ENCODE results near the gene MANEAL.

MANEAL gene

DNA sequence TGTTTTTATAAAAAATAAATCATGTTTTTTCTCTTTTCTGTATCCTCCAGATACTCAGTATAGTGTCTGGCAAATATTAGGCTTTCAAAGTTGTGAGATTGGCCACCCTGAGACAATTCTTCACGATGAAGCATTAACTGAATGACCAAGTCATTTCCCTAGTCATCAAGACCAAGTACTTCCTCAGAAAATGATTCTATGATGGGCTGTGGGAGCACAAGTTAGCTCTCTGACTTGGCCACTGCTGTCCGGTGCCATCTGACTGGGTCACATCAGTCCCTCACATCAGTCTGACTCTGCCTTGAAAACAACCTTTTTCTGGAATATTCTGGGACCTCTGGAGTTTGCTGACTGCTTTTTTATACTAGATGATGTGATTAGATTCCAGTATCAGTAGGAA is 27.8 kb downstream of the MANEAL start:
- no peak overlapping the region for H3K27ac ChIP-seq (replicated peaks)
- H3K27me3 ChIP-seq (ENCODE audit: insufficient read depth, poor library complexity, severe bottlenecking): no peaks in the 10 kb centered on the region
- TF ChIP-seq GABPA (IDR thresholded peaks at IDR 0.05; ENCODE audit: low read depth): no peak
- TF ChIP-seq POLR2AphosphoS5 (IDR thresholded peaks at IDR 0.05; ENCODE audit: low read depth): no peak
- TF ChIP-seq, protein P1, sequence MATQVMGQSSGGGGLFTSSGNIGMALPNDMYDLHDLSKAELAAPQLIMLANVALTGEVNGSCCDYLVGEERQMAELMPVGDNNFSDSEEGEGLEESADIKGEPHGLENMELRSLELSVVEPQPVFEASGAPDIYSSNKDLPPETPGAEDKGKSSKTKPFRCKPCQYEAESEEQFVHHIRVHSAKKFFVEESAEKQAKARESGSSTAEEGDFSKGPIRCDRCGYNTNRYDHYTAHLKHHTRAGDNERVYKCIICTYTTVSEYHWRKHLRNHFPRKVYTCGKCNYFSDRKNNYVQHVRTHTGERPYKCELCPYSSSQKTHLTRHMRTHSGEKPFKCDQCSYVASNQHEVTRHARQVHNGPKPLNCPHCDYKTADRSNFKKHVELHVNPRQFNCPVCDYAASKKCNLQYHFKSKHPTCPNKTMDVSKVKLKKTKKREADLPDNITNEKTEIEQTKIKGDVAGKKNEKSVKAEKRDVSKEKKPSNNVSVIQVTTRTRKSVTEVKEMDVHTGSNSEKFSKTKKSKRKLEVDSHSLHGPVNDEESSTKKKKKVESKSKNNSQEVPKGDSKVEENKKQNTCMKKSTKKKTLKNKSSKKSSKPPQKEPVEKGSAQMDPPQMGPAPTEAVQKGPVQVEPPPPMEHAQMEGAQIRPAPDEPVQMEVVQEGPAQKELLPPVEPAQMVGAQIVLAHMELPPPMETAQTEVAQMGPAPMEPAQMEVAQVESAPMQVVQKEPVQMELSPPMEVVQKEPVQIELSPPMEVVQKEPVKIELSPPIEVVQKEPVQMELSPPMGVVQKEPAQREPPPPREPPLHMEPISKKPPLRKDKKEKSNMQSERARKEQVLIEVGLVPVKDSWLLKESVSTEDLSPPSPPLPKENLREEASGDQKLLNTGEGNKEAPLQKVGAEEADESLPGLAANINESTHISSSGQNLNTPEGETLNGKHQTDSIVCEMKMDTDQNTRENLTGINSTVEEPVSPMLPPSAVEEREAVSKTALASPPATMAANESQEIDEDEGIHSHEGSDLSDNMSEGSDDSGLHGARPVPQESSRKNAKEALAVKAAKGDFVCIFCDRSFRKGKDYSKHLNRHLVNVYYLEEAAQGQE (IDR thresholded peaks at IDR 0.05; ENCODE audit: insufficient replicate concordance, low read depth): no peak
- no peak for TF ChIP-seq SPI1 (IDR thresholded peaks at IDR 0.05; ENCODE audit: borderline replicate concordance, low read depth)
- no peak overlapping the region for H3K4me3 ChIP-seq (replicated peaks; ENCODE audit: insufficient read depth, low read length)
- DNase-seq (ENCODE audit: low read depth in 1 of 2, low spot score in 1 of 2): no peak

DNA sequence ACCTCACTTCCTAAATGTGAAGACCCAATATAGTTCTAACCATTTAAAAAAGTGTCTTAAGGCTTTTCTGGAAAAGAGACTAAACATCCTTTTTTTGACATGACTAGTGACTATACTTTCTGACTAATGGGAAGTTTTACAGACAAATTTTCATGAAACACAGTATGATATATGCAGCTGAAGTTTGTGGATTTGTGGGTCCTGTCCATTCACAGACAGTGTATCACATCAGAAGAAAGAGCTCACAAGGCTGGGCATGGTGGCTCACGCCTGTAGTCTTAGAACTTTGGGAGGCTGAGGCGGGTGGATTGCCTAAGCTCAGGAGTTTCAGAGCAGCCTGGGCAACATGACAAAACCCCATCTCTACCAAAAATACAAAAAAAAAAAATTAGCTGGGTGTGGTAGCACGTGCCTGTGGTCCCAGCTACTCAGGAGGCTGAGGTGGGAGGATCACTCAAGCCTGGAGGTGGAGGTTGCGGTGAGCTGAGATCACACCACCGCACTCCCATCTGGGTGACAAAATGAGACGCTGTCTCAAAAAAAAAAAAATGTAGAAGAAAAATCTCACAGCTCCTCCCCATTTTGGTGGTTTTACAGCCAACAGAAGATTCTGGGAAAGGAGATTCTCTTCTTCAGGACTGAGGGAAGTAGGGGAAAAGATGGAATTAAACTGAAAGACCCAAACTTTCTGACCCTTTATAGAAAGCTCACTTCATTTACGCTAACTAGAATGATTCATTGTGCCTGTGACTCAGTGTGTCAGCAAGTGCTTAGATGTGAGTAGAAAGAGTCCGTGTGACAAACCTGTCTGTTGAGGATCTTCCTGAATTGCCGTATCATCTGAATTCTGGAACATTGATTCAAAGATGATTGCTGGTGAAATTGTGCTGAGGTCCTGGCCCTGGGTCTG is 29.5 kb downstream of the MANEAL start:
- DNase-seq (ENCODE audit: low read depth in 1 of 2, low spot score in 1 of 2): no peak
- Histone ChIP-seq H3K27ac (replicated peaks) (no peak overlapping the region), H3K27me3 (ENCODE audit: insufficient read depth, poor library complexity, severe bottlenecking) (no peaks in the 10 kb centered on the region), H3K4me3 (replicated peaks; ENCODE audit: insufficient read depth, low read length) (no peak overlapping the region)
- TF ChIP-seq SPI1 (IDR thresholded peaks at IDR 0.05; ENCODE audit: borderline replicate concordance, low read depth) (no peak), POLR2AphosphoS5 (IDR thresholded peaks at IDR 0.05; ENCODE audit: low read depth) (no peak), GABPA (IDR thresholded peaks at IDR 0.05; ENCODE audit: low read depth) (no peak)
- TF ChIP-seq, protein P2, sequence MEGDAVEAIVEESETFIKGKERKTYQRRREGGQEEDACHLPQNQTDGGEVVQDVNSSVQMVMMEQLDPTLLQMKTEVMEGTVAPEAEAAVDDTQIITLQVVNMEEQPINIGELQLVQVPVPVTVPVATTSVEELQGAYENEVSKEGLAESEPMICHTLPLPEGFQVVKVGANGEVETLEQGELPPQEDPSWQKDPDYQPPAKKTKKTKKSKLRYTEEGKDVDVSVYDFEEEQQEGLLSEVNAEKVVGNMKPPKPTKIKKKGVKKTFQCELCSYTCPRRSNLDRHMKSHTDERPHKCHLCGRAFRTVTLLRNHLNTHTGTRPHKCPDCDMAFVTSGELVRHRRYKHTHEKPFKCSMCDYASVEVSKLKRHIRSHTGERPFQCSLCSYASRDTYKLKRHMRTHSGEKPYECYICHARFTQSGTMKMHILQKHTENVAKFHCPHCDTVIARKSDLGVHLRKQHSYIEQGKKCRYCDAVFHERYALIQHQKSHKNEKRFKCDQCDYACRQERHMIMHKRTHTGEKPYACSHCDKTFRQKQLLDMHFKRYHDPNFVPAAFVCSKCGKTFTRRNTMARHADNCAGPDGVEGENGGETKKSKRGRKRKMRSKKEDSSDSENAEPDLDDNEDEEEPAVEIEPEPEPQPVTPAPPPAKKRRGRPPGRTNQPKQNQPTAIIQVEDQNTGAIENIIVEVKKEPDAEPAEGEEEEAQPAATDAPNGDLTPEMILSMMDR (IDR thresholded peaks at IDR 0.05; ENCODE audit: insufficient read depth, low read length): no peak
- TF ChIP-seq, protein P1 (IDR thresholded peaks at IDR 0.05; ENCODE audit: insufficient replicate concordance, low read depth): no peak

DNA sequence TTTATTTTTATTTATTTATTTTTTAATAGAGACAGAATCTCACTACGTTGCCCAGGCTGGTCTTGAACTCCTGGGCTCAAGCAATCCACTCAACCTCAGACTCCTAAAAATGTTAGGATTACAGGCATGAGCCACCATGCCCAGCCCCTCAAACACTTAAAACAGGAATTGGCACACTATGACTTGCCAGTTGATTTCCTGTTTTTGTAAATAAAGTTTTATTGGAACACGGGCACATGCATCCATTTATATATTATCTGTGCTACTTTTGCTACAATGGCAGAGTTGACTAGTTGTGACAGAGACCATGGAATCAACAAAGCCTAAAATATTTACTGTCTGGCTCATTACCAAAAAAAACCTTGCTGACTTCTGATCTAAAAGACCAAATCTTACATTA is 30.4 kb downstream of the MANEAL start:
- Histone ChIP-seq H3K27ac (replicated peaks) (no peak overlapping the region), H3K4me3 (replicated peaks; ENCODE audit: insufficient read depth, low read length) (no peak overlapping the region), H3K27me3 (ENCODE audit: insufficient read depth, poor library complexity, severe bottlenecking) (no peaks in the 10 kb centered on the region)
- no peak for DNase-seq (ENCODE audit: low read depth in 1 of 2, low spot score in 1 of 2)
- TF ChIP-seq SPI1 (IDR thresholded peaks at IDR 0.05; ENCODE audit: borderline replicate concordance, low read depth) (no peak), GABPA (IDR thresholded peaks at IDR 0.05; ENCODE audit: low read depth) (no peak), POLR2AphosphoS5 (IDR thresholded peaks at IDR 0.05; ENCODE audit: low read depth) (no peak)
- TF ChIP-seq, protein P2 (IDR thresholded peaks at IDR 0.05; ENCODE audit: insufficient read depth, low read length): no peak
- TF ChIP-seq, protein P1 (IDR thresholded peaks at IDR 0.05; ENCODE audit: insufficient replicate concordance, low read depth): no peak
